IPS DF 4.7 (cell line): ENCODE results near the gene PJA1.

ENCODE experiments used
- DNase-seq: peaks from one replicate; pipeline ENCODE4 v3.0.0-alpha.2; 2013; ENCODE audit warnings: low spot score; ENCODE audit errors: extremely low read depth

Gene PJA1

DNA sequence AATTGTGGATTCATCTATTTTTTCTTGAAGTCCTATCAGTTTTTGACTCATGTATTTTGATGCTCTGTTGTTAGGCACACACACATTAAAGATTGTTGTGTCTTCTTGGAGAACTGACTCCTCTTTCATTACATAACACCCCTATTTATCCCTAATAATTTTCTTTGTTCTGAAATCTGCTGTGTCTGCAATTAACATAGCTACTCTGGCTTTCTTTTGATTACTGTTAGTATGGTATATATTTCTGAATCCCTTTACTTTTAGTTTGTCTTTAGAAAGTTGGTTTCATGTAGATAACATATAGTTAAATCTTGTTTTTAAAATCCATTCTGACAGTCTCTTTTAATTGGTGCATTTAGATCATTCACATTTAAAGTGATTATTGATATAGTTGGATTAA is 5.1 kb upstream of the PJA1 start:
- DNase-seq: no peak

DNA sequence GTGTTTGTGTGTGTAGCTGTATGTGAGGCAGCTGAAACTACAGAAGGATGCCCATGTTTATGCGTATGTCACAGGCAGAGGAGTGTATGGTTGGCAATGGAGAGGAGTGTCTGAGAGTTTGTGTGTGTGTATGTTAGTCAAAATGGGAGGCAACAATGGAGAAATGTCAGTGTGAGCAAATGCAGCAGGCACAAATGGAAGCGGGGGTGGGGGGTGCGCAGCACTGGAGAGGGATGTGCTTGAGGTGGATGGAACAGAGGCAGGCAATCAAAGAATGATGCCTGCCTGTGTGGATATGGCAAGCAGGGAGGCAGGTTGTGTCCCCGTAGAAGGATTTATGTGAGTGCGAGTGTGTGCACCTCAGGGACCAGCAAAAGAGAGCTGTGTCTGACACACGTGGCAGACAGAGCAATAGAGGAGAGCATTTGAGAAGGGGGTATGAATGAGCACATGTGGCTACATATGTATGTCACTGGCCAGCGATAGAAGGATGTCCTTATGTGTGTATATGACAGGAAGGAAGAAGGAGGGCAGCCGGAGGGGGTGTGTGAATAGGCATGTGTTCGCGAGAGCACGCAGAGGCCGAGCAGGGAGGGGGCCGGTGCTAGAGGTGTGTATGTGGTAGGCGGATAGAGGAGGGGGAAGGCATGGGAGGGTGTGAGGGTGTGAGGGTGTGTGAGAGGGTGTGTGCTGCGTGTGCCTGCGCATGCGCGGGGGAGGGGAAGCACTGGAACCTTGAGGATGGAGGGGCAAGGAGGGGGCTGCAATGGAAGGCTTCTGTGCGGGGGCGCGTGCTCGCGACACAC is 1.1 kb downstream of the PJA1 start:
- DNase-seq: no peak

DNA sequence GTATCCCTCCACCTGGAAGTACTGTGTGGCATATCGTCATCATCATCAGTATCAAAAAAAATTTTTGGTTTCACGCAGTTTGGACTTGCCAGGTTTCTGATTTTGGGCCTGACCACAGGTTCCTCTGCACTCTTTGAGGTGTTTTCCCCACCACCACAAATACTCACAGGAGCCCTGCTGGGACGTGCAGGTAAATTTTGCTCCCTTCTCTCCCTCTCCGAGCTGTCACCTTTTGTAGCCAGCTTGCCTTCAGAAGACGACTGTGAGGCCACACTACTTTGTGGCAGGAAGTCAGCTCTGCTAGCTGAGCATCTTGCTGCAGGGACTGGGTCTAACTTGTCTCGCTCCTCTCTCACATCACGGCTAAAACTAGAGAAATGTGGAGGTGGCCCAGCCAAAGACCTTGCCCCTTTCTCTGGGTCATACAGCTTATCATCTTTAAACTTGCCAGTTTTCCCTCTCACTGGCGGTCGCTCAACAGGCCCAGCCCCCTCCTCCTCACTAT is 2.8 kb downstream of the PJA1 start:
- no peak for DNase-seq

DNA sequence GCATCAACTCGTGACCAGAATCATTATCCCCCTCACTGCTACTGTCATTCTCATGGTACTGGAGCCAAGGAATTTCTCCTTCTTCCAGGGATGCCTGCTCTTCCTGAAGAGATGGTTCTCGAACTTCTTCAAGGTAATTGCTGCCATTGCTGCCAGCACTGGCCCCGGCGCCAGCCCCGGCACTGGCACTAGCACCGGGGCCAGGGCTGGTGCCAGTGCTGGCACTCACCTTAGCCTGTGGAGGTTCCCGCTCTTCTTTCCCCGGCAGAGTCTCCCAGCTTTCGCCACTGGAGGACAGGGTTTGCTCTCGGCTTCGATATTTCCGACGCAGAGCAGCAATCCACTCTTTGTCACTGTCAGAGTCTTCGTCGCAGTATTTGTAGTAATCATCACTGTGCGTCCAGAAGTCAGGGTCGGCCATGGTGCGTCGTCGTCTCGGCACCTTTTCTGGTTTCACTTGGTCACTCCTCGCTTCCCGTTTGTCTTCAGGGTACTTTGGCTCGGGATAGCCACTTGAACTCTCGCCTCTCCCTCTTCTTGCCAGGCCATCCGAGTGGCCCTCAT is 3.4 kb downstream of the PJA1 start:
- DNase-seq: no peak

DNA sequence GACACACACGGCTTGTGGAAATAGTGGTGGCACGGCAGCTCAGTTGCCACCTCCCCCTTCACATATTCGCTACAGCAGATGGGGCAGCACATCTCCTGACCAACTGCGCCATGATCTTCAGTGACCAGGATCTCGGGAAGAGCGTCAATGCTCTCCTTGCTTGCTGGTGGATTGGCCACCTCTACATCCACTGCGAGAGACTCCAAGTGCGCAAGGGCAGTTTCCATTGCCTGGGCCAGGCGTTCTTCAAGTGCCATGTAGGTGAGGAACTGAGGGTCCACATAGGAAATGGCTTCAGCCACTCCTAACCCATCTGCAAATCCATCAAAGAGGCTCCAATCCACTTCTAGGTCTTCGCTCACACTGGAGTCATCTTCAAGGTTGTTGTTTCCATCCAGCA is 3.9 kb downstream of the PJA1 start:
- DNase-seq: no peak

DNA sequence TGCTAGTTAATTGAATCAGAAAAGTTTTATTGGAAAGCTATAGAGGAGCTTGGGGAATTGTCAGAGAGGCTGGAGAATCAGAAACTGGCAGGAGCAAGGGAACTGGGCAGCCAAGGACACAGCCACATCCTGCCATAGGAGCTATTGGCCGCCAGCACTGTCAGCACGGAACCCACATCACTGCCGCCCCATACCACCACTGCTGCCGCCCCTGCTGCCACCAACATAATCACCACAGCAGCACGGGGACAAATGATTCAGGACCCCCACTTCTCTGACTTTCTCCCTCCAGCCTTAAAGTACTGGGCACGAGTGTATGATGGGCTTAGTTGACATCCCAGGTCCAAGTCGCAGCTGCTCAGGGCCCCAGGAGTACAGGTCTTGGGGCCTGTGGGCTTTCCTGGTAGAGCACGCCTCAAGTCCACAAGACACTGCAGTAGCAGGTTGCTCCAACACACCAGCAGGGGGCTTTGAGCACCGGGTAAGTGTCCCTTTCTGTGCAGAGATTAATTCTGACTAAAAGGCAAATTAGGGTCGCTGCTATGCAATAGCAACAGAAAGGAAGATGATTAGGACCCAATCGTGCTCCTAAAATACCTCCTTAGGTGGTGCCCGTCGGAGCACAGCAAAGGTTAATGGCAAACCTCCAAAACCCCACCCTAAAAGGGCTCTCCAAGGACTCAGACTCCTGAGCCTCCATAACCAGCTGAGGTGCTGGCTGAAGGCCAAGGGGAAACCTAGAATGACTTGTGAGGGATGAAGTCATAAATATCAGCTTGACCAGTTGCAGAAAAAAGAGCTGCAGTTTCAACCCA is 6.9 kb downstream of the PJA1 start:
- DNase-seq: no peak

DNA sequence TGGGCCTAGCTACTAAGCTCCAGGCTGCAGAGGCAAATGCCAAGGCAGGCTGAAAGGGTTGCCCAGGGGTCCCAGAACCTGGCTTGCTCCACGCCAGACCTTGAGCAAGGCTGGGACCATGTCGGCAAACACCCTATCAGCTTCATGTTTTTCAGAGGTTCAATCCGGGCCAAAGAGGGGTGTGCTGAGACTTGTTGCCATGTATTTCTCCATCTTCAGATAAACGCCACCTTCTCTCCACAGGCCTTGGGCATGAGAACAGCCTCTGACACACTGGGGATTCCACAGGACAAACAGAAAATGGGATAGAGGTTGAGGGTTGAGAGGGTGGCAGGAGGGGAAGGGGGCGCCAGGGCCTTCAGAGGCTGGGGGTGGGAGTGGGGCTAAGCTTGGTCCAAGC is 8.6 kb downstream of the PJA1 start:
- DNase-seq: no peak

DNA sequence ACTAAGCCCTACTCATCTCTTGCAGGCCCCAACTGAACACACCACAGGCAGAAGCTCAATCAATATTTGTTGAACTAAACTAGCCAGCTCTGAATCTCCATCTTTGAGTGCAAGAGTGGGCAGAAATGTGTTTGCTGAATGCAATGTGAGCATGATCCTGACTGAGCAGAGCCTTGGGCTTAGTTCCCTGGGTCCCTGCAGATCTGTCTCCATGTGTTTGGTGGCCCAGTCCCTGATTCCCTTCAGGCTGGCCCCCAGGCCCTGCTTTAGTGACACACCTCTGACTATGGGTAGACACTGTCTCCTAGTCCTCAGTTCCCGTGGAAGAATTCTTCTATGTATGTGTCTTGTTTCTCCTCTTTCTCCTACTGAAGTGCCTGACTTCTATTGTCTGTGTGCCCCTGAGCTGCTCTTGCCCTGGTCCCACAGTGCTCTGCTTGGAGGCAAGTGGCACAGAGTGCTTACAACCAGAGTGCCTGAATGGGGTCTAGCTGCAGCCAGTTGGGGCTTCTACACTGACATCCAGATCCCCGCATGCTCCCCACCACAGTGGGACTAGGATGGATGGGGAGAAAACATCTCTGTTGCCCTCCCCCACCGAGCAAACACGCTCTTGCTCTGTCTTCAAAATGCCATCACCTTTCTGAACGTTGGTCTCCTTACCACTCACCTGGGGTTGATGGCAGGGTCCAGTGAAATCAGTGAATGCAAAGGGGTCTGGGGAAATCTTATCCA is 9.3 kb downstream of the PJA1 start:
- no peak for DNase-seq

DNA sequence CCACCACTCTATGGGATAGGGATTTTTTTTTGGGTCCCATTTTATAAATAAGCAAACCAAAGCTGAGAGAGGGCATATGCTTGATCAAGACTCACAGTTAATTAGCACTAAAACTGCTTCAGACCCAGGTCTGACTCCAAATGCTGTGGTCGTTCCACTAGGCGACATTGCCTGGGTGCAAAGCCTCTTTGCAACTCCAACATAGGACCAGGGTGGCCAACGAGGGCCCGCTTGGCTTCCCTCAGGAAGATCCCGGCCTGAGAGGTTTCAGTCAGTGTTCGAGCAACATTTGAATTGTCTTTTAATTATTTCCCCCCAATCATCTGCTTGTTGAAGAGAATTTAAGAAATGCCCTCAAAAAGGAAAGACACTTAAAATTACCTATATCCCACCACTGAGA is 11.2 kb downstream of the PJA1 start:
- no peak for DNase-seq

DNA sequence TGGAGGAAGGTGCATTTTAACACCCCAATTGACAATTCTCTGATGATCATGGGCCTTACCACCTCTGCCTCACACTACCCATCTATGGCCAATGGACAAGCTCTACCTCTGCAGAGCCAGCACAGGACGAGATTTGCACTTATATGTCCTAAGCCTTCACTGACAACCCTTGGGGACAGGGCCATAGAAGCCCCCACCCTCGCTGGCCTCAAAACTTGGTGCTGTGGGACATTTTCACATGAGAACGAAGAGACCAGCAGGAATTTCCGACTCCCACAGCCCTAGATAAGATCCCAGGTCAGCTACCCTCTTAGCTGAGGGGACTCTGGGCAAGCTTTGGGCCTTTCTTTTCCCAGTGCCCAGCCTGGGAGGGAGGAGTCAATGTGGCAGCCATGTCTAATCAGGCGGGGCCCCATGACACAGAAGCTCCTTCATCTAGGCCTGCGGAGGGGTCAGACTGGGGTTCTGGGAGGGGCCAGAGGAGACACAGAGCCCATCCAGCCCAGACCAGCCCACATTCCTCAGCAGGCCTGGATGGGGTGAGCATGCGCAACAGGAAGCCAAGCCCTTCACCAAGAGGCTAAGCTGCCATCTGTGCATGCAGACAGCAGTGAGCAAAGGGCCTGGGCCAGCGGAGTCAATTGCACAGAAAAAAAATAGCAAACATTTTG is 12.1 kb downstream of the PJA1 start:
- DNase-seq: no peak

DNA sequence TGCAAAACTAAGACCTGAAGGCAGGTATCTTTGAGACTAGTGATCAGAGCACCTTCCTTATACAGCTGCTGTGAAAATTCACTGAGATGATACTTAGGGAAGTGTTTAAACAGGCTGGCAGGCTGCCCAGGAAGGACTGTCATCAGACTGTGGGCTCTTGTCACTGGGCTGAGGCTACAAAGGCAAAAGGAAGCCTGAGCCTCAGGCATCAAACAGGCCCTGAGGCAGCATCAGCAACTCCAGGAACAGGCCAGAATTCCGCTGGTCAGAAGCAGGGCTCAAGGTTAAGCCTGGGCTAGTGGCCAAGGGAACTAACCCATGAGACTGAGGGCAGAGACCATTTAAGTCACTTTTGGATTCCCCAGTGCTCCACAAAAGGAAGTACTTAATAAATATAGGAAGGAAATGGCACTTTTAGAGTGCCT is 12.8 kb downstream of the PJA1 start:
- DNase-seq: no peak

DNA sequence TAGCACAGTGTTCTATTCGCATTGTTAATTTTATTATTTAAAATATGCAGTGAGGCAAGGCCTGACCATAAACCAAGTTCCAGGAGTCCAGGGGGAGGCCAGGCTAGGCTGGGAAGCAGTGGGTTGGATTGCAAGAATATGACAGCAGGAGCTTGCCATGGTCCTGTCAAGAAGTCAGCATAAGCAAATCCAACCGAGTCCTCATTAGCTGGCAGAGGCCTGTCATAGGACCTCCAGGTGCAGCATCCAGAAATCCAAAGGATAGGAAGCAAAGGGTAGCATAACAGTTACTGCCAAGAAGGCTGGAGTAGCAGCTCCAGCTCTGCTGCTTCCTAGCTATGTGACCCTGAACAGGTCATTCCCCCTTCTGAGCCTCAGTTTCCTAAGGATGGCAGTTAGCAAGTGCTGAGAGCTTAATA is 13.4 kb downstream of the PJA1 start:
- no peak for DNase-seq

DNA sequence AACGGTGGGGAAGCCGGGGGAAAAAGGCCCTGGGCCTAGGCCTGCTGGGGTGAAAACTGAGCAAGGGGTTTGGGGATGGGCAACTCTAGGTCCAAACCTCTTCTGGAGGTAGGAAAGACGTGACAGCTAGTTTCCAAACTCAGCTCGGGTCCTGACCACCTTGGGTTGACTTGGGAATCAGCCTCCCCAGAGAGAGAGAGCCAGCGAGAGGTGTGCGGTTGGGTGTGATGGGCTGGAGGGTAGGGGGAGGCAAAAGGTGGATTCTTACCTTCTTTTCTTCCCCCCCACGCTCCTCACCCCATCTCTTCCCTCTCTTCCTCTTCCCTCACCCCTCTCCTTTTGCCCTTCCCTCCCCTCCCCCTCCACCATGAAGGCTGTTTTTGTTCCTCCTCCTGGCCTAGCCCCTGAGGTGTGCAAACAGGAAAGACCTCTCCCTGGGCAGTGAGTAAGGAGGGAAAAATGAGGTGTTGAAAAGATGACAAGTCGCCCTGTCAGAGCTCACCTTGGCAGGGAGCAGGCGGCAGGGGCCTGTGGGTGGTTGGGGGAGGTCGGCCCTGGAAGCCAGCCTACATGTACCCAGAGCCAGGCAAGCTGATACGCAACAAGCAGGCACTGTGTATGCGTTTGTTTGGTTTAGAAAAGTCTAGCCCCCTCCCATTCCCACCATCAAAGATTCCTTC is 14.8 kb downstream of the PJA1 start:
- no peak for DNase-seq

DNA sequence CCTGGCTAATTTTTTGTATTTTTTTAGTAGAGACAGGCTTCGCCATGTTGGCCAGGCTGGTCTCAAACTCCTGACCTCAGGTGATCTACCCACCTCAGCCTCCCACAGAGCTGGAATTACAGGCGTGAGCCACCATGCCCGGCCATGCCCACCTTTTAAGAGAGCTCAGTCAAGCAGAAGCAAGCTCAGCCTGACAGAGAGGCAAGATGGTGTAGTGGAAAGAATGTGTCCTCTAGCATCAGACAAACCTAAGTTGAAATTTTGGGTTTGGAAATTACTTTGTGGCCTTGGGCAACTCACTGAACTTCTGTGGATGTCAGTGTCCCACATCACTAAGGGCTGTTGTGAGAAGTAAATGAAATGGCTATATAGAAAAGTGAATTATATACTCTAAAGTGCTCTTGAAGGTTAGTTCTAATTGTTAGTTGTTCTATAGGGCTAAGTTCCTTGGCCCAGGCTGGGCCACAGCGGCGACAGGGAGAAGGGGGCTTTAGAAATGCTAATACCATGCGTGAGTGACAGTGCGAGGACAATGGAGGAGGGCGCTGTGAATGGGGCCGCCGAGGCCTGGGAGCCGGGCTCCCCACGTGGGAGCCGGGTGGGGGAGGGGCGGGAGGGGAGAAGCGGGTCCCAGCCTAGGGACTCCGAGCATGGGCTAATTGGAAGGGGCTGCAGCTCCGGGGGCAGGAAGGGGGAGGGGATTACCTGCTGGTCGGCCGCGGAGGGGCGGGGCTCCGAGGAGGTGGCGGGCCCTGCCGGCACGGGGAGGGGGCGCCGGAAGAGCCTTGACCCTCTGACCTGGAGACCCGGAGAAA is 15.6 kb downstream of the PJA1 start:
- no peak for DNase-seq

DNA sequence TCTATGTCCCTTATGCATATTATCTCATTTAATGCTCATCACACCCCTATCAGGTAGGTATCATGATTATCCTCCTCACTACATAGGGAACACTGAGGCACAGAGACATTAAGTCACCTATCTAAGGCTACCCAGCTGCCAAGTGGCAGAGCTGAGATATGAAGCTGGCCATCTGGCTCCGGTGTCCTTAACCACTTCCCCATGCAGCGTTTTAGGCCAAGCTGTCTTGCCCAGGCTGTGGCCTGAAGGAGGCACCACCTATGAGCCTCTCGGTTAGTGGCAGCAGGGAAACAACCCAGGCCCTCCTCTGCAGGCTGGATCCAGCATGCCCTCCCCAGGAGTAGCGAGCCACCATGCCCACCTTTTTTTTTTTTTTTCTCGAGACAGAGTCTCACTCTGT is 16.3 kb downstream of the PJA1 start:
- DNase-seq: no peak

DNA sequence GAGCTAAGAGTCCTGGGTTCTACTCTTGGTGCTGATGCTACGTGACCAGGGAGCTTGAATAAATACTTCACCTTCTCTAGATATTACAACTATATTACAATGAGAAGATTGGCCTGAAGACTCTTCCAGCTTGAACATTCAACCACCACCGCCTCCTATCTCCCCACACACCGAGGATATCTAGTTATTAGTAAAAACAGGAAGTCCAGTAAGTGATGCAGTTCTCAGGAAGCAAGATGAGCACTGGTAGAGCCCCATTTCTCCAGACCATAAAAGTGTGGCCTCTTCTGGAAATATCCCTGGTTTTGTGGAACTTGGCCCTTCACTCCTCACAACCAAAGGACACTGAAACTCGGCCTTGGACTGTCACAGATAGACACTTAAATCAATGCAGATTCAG is 18.5 kb downstream of the PJA1 start:
- no peak for DNase-seq

DNA sequence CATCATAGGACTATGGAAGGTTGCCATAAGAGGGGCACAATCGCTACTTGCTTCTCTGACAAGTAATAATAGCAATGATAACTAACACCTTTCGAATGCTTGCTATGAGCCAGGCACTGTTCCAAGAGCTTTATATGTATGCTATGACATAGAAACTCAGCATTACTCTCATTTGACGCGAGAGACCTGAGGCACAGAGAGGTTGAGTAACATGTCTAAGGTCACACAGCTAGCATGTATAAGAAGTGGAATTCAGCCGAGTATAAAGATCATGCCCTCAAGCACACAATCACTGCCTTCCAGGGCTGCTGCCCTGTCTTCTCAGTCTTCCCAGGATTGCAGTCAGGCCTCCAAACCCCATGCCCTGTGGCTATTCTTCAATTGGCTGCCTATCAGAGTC is 19.5 kb downstream of the PJA1 start:
- DNase-seq: no peak

DNA sequence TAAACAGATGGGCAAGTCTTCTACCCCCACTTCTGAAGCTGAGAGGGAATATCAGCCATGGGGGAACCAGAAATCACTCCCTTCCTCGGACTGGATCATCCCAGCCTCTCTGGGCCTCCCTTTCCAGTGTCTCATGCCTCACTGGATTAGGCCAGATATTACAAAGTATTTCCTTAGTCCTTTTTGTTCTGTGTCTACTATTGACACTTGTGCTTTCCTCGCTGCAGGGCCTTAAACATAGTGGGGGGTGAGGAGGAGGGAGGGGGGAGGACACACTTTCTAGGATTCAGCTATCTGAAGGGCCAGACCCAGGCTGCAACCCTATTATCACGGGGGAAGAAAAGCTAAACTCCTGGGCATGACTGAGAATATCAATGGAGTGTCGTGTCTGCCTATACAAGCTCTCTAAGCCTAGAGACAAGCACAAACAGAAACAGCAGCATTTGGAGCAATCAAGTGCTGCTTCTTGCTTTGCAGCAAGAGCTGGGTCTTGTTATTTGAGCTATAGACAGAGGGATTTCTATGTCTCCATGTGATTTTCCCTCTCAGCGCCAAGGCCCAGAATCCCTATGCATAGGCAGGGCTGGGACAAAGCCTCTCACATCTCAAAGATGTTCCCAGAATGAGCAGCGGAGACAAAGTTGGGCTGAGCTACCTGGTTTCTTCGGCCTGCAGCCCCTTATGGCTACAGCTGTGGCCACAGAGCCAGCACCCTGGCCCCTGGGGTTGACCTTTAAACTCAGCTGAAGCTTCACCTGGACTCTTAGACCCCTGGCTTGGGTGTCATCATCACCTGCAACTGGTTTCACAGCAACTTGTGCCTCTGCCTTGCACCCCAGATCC is 20.2 kb downstream of the PJA1 start:
- no peak for DNase-seq

DNA sequence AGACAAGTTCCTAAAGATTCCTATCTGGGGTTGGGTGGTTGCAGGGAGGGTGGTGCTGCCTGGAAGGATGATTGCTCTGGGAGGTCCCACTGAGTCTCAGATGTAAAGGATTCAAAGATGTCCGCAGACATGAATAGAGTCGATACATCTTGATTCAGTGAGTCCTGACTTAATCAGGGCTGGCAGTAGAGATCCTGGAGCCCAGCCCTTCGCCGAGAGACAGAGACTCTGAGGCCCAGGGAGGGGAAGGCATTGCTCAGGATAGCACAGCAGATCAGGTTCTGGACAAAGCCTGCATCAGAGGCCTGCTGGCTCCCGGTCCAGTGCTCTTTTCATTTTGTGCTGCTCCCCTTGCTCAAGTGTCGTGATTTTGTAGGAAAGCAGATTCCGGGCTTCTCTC is 21.7 kb downstream of the PJA1 start:
- no peak for DNase-seq
